DMS 273 (cell line): ENCODE results near the gene PCK1.

Experiments used
- DNase-seq: peaks from one replicate; lab custom pipeline; 2025; ENCODE audit not compliant: unreplicated experiment; lab: John Stamatoyannopoulos, UW

Gene PCK1

DNA sequence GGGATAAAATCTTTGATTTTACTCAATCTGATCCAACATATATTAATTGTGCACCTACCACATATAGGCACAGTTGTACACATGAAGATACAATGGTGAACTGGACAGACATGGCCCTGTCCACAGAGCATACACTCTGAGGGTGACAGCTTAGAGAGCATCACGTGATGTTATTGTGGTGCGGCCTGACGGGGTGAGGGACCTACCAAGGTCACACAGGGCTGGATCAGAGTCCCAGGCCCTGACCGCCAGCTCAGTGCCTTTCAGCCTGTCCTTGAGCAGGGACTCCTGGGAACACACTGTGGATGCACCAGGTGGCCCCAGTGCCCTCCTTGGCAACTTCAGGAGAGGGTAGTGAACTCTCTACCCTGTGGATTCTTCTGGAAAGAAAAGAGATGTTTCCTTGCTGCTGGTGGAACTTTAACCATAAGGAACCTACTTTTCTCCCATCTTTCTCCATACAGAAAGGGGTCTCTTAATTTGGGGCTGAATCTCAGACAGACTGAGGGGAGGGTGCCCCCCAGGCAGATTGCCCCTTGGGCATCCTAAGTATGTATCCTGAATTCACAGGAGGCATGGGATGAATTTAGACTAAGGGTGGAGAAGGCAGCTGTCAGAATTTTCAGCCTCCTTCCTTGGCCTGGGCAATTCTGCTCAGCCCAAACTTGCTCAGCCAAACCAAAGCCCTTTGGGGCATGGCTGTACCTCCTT is 26.5 kb downstream of the PCK1 start:
- DNase-seq: no peak

DNA sequence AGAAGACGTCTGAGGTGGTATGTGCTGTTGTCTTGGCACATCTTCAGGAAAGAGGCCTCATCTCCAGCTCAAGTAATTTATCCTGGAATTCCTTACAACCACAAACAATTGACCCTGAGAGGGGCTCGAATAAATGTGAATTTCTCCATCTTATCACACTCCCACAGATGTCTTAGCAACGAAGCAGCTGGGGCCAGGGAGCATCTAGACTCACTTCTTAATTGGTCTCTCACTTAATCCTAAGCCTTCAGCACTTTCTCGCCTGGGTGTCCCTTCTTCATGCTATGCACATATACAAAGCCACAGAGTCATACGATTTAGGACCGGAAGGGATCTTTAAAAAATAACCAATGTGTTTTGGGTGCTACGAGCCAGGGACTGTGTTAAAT is 27.1 kb downstream of the PCK1 start:
- DNase-seq: no peak

DNA sequence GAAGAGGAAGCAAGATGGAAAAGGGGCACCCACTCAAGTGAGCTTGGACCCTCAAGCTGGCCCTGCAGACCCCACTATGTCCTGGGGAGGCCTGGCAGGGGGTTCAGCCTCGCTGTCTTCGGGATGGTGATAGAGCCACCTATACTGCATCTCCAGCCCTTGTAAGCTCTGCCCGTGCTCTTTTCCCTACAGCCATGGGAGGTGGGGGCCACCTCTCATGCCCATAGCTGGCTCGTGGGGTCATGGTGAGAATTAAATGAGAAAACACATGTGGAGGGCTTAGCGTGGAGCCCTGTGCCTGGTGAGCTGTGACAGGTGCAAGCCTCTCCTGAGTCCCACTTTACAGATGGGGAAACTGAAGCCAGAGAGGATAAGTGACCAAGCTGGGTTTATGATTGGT is 27.7 kb downstream of the PCK1 start:
- no peak for DNase-seq

DNA sequence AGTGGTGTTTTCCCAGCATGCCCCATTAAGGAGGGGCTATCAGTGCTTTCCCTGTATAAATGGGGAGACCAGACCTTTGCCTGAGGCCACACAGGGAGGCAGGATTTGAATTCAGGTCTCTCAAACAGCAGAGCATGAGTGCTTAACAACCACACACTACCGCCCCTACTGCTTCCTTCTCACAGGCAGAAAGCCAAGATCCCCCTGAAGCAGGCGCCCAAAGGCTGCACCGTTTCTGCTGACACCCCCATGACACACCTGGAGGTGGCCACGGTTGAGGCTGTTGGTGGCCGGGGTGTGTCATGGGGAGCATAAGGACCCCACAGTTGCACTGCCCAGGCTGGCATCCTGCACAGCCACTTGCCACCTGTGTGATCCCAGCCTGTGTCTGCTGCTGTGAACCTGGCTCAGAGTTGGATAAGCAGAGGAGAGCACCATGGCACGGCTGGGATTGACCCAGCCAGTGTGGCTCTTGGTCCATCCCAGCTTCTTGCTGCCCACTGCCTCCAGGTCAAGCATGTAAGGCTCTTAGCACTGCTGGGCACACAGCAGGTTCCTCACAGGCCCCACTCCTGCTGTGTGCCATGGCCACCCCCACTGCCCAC is 28.3 kb downstream of the PCK1 start:
- no peak for DNase-seq

DNA sequence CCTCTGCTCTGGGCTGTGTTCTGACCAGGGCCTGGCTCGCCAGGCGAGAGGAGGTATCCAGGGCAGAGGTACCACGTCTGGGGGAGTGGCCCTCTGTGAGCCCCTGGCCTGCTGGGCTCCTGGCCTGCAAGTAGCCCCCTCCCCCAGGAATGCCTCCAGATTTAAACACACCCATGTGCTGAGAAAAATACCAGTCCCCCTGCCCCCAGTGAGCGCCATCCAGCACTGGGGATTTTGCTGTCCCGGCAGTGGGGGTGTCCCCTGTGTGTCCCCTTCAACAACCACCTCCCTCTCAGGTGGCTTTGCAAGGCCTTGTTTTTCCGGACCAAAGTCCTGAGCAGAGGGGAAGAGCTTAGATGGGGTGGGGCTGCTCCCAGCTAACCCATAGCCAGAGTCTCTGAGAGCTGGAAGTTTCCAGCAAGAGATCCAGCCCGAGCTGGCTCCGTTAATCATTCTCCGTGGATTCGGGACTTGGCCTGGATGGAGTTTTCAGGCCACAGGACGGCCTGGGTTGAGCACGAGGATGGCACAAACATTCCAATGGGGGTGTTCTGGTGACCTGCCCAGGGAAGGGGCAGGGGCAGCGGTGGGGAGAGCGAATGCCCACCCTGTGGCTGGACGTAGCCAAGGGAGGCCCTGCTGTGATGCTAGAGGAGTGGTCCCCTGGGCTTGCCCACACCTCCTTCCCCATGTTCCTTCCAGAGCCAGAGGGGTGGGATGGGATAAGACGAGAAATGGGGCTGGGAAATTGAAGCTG is 29.0 kb downstream of the PCK1 start:
- no peak for DNase-seq

DNA sequence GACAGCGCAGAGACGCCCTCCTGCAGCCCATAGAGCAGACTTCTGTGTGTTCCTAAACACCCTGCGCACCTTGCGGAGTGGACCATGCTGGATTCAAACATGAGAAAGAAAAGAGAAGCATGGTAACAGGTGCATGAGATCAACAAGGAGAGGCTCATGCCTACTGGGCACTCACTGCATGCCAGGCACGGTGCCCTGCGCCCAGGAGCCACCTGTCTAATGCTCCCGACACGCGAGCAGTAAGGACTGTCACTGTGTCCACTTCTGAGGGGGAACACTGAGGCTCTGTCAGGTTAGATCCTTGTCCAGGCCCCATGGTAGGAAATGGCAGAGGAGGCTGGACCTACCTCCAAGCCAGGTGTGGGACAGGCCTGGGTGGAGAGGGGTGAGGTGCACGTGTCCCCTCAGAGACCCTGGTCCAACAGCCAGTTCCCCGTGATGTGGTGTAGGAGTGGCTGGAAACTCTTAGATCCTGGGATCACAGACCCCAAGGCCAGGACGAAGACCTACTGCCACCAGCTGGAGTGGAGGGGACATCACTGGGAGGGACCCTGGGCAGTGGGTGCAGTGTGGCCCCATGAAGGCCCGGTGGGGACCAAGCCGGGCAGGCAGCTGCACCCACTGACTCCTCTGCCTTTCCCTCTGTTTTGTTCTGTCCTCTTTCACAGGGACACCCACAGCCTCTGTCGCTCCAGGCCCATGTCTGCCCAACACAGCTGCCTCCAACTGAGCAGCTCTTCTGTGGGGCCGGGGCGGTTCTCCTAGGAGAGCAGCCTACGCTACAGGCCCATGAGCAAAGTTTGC is 29.8 kb downstream of the PCK1 start:
- DNase-seq: no peak

DNA sequence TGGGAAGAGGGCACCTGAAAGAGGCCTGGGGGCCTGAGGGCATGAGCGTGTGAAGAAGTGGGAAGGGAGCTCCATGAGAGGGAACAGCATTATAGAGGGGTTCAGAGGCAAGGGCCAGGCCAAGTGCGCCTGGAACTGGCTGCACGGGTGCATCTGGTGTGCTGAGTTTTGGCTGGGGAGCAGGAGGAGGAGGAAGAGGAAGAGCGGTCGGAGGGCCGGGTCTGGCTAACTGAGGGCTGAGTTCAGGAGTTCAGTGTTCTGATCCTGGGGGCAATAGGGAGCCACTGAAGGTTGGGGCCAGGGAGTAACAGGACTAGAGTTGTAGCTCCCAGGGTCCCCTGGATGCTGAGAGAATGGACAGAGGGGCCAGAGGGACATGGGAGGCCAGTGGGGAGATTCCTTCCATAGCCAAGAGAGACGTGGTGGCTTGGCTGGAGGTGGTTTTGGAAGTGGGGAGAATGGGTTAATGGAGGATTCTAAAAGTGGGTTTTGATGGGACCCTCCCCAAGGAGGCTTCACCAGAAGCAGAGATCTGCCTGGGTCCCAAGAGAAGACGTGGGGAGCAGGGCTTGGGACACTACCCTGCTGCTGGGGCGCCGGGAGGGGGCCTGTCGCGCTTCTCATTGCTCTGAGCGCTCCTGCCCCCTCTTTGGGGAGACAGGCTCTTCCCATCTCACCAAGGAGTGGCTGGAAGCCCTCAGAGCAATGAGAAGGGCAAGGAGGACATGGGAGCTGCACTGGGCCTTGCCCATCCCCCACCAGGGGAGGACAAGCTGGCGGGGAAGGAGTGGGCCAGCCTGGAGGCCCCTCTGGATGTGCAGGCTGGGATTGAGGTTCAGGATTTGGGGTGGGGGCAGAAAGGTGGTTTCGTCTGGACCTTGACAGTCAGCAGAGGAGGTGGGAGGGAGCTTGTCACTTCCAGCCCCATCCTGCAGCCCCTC is 30.6 kb downstream of the PCK1 start:
- DNase-seq: no peak

DNA sequence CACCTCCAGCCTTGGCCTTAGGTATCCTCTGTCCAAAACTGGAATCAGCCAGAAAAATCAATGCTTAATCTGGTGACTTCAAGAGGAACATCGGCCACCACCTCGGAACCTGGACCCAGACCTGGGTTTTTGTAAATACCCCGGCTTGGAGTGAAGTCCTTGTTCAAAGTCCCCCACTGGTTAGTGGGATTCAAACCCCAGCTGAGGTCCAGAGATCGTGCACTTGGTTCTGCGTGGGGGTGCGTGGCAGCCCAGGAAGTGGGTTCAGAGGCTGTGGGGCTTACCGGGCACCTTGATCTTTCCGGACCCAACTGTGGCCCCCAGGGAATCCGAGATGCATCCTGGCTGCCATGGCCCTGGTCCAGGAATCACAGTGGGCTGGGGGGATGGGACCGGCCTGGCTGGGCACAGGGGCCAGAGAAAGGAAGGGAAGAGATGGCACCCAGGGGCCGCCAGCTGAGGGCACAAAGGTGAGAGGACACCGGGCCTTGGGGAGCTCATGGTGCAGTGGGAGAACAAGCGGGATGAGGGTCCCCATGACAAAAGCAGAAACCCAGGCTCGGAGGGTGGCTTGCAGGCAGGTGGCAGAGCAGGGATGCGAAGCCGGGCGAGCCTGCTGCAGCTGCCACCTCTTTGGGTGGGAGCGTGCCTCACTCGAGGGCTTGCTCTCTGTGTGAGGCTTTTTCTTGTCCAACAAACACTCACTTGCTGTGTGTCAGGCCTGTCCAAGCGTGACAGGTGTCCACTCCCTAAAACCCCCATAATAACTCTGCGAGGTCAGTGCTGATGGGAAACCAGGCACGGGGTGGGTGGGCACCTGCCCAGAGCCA is 31.6 kb downstream of the PCK1 start:
- no peak for DNase-seq

DNA sequence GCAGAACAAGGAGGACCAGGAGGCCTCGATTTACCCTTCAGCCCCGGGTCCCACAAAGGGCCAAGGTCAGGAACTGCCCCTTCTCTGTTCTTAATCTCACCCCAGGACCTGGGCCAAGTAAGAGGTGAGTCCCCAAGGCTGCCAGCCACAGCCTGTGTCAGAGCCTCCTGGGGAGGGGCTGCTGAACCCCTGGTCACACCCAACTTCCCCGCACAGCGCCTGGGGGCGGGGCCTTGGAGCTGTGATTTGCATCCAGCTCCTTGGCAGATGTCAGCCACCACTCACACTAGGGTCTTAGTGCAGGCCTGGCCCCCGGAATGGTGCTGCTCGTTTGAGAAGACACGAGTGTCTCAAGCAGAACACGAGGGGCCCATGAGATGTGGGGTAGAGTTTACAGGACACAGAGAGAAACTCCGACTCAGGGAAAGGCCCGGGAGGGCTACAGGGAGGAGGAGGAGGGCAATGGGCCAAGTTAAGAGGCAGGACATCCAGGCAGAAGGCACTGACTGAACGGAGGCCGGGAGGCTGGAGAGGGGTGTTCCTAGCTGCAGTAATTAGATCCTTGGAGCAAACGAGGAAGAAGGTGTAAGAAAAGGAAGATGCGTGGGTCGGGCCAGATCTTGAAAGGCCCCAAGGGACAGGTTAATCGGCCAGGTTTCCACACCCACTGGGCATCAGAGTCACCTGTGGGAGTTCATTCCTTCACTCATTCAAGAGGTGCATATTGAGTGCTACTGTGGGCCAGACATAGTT is 32.4 kb downstream of the PCK1 start:
- DNase-seq: peak; percentile 36

DNA sequence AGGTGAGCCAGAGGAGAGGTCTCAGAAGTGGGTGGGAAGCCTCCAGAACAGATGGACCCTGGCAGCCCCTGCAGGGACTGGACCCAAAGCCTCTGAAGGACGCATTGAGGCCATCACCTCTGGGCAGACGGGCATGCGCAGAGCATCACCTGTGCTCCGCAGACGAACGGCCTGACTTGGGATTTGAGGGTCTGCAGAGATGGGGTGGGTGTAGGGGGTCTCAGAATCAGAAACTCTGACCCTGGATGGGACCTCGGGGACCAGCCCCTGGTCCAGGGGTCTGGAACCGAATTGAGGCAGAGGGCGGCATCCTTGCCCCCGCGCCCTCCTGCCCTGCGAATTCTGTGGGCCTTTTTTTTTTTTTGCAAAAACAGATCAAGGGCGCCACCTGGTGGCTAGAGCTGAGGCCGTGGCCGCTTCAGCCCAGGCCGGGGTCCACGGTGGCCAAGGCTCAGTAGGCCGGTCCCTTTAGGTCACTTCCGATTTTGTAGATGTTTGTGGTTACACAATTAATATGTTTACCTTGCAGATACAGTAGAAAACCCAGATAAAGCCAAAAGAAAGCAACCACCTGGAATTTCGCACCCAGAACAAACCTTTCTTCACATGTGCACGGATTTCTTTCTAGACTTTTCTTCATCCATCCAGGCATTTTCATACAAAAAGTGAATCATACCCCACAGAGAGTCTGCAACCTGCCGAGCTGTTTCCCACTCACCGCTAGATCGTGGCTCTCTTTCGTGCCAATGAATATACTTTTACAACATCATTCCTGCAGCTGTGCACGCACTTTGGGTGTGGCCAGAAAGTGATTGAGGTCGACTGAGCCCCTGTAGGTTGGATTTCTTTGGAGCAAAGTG is 33.4 kb downstream of the PCK1 start:
- DNase-seq: peak; percentile 66

DNA sequence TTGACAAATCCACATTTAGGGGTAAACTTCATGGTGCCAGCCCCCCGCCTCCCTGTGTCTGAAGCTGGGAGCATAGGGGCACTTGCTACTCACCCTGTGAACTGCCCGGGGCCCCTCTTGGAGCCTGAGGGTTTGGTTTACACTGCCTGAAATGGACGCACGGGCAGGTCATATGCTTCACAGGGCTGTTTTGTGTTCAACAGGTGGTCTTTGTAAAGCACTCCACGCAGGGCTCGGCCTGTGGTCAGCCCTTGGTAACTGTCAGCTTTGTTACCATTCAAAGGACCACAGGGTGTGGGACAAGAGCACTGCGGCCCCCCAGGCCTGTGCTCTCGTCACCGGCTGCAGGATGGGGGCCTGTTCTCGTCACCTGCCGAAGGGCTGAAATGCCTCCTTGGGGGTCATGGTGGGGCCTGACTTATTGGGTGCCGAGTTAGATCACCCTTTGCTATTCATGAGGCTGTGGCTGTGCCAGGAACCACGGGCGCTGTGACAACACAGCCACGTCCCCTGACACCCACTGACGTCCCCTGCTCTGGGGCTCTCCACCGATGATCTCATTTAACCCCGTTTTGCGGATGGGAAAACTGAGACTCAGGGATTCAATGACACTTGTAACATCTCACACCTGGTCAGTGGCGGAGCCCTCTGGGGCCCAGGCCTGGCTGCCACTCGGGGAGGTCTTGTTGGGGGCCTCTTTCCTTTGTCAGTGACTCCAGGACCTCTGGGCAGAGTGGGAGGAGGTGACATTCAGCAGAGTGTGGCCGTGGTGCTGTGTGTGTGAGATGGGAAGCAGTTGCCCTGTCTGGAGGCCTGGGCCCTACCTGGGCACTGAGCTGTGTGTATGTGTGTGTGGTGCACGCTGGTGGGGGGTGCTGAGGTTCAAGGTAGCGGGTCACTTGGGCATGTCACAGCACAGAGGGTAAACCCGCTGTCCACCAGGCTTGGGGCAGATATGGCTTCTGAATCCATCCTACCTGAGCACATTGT is 34.4 kb downstream of the PCK1 start:
- DNase-seq: no peak

DNA sequence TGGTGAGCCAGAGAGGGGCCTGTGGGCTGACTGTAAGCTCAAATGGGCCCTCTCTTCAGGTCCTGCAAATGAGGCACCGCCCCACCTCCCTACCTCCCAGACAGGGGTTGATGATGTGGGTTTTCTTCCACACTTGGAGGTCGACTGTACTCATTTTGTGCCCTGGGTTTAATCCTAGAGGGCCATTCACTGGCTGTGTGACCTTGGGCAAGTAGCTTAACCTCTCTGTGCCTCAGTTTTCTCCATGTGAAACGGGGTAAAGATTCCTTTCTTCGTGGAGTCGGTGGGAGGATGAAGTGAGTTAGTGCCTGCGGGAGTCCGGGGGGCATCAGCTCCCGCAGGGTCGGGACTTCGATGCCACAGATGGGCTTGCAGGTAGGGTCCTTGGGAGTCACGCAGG is 35.4 kb downstream of the PCK1 start:
- no peak for DNase-seq

DNA sequence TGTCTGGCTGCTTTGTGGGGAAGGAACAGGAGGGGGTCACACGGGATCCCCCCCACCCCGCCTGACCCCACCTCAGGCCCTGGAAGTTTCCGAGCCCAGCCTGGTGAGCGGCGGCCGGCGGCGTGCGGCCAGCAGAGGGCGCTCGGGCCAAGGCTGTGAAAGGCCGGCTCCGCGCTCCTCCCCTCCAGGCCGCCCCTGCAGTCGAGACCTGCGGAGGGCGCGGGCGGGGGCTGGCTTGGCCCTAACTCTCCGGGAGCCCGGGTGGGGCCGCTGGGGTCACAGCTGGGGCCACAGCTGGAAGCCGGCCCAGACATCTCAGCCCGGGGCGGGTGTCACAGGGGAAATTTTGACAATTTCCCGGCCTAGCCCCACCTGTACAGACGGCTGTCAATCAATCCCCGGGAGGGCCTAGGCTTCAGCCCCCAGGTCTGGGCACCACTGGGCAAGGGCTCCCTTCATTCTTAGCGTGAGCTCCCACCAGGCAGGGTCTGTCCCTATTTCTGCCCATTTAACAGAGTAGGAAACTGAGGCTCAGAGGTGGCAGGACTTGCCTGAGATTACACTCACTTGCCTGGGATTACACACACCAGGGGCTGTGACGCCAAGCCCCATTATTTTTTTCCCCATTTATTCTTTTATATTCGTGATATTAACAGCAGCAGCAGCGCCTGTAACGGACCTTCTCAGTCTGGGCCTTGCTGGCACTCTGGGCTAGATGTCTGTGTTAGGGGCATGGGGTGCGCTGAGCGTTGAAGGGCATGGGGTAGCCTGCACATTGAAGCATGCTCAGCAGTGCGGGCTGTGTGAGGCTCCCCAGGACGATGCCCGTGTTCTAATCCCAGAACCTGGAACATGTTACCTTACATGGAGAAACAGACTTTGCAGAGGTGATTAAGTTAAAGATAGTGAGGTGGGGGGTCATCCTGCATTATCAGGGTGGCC is 36.4 kb downstream of the PCK1 start:
- DNase-seq: peak; percentile 84

DNA sequence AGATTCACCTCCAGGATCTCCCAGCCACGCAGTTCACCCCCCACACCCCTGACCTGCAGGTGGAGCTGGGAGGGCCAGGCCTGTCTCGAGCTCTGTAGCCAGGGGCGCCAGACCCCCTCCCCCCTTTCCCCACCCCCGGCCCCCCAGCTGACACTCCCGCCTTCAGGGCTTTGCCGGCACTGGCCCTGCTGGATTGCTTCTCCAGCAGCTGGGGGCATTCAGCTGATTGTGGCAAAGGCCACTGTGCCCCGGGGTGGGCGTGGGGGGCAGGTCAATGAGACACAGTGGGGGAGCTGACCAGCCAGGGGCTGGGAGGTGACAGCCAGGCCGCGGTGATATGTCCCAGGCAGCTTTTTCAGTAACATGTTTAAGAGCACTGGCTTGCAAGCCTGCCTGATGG is 37.1 kb downstream of the PCK1 start:
- no peak for DNase-seq

DNA sequence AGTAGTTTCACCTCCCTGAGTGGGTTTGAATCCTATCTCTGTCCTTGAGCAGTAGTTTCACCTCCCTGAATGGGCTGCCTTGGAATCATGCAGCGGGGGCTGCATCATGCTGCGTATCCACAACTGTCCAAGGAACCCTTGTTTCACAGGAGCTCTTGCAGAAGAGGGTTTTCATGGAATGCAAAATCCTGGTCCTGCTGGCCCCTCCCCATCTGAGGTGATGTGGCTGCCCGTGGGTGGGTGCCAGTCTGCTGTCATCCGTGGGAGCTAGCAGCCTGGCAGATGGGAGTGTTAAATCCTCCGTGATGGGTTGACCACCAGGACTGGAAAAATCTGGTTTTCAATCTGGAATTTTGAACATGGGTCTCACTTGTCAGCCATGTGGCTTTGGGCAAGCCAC is 37.6 kb downstream of the PCK1 start:
- no peak for DNase-seq
